T-helper 2 cell treated with Interferon-gamma antibody and Interleukin-4, amounts not matched to agents 100 ng/mL and 5 ng/mL, for 36 hours (primary cell): Measurements from ENCODE around the gene TECPR1. TPM values are rescaled to one million over a fixed set of nuclear protein-coding genes. Genes with fewer than 3 reads are reported as not detected.

Source experiments
- intact Hi-C: fragments of 100-400 bp; cut with micrococcal nuclease; formaldehyde crosslinking; loops from one replicate; pipeline ENCODE4 v1.15.1; 2023
- total RNA-seq: library from RNA; stranded (reverse); gene quantifications from 2 replicates; pipeline ENCODE4 v1.2.3, GENCODE V29; 2022

The TECPR1 gene
- total RNA-seq, 1 donor from 2014 or later, result 73.7 TPM

- intact Hi-C loops, result loop anchor here (1.0 to 10.0 kb wide), 3 partner anchors 29 to 1138 kb away; partner anchors contain the start of genes ARPC1A, BRI3 and SDHAF3
These were observed 508 bp upstream of the TECPR1 start for GRCh38 chr7:98252425-98253054.

GRCh38 chr7:98251231-98251600 lies 816 bp downstream of the TECPR1 start:
- intact Hi-C loops, result loop anchor here (1.0 to 10.0 kb wide), 6 partner anchors 49 to 1136 kb away; partner anchors contain the start of genes ARPC1A, ASNS, BAIAP2L1 and LMTK2

- intact Hi-C loops, result loop anchor here (1.0 to 10.0 kb wide), 6 partner anchors 48 to 1136 kb away; partner anchors contain the start of genes ARPC1A, ASNS, BAIAP2L1 and LMTK2
These were observed 1.2 kb downstream of the TECPR1 start for GRCh38 chr7:98250789-98251188.

GRCh38 chr7:98249106-98249505 lies 2.9 kb downstream of the TECPR1 start:
- intact Hi-C loops, result no loop called here

- intact Hi-C loops, result no loop called here
These were observed 3.9 kb downstream of the TECPR1 start for GRCh38 chr7:98248156-98248555.

- intact Hi-C loops, result no loop called here
These were observed 7.2 kb downstream of the TECPR1 start for GRCh38 chr7:98244871-98245270.

- intact Hi-C loops, result no loop called here
These were observed 9.1 kb downstream of the TECPR1 start for GRCh38 chr7:98242934-98243333.

- intact Hi-C loops, result no loop called here
These were observed 9.7 kb downstream of the TECPR1 start for GRCh38 chr7:98242342-98242741.

GRCh38 chr7:98241674-98242241 lies 10.3 kb downstream of the TECPR1 start:
- intact Hi-C loops, result no loop called here

- intact Hi-C loops, result no loop called here
These were observed 10.9 kb downstream of the TECPR1 start for GRCh38 chr7:98240961-98241673.

- intact Hi-C loops, result no loop called here
These were observed 13.1 kb downstream of the TECPR1 start for GRCh38 chr7:98238976-98239375.

GRCh38 chr7:98238076-98238475 lies 14.0 kb downstream of the TECPR1 start:
- intact Hi-C loops, result no loop called here

GRCh38 chr7:98236355-98237185 lies 15.5 kb downstream of the TECPR1 start:
- intact Hi-C loops, result no loop called here

GRCh38 chr7:98235901-98236300 lies 16.1 kb downstream of the TECPR1 start:
- intact Hi-C loops, result no loop called here

GRCh38 chr7:98234429-98235147 lies 17.4 kb downstream of the TECPR1 start:
- intact Hi-C loops, result no loop called here

GRCh38 chr7:98233219-98234070 lies 18.6 kb downstream of the TECPR1 start:
- intact Hi-C loops, result no loop called here

GRCh38 chr7:98232799-98233198 lies 19.2 kb downstream of the TECPR1 start:
- intact Hi-C loops, result no loop called here

- intact Hi-C loops, result no loop called here
These were observed 19.8 kb downstream of the TECPR1 start for GRCh38 chr7:98232263-98232585.

- intact Hi-C loops, result no loop called here
These were observed 20.4 kb downstream of the TECPR1 start for GRCh38 chr7:98231493-98232262.
